ENCODE data around the gene KLF4.
A peak's percentile ranks its signal among the peaks of the same experiment; 100 is the strongest.

GRCh38 chr9:107486674-107487520 lies 2.7 kb downstream of the KLF4 start:
- TF ChIP-seq CTCF (IDR thresholded peaks at IDR 0.05) (no peak), EP300 (IDR thresholded peaks at IDR 0.05) (no peak), POLR2AphosphoS5 (IDR thresholded peaks at IDR 0.05) (no peak), POLR2A (IDR thresholded peaks at IDR 0.05) (peak in 1 of 4 donors; percentile 28)

Measured in upper lobe of left lung (tissue), 4 donors.